GM12873 (cell line): ENCODE measurements around the gene C11orf21.

Experiments used
- TF ChIP-seq, protein P1 (sequence below): IDR thresholded peaks from 2 replicates; pipeline ENCODE4 v1.5.1; 2012; ENCODE audit warnings: low read depth, mild to moderate bottlenecking, moderate library complexity, low read length, control low read depth; ENCODE audit not compliant: insufficient read depth; ENCODE audit errors: missing control alignments

The C11orf21 gene

GRCh38 chr11:2248242-2248641 lies 53.5 kb downstream of the C11orf21 start:
- TF ChIP-seq, protein P1, sequence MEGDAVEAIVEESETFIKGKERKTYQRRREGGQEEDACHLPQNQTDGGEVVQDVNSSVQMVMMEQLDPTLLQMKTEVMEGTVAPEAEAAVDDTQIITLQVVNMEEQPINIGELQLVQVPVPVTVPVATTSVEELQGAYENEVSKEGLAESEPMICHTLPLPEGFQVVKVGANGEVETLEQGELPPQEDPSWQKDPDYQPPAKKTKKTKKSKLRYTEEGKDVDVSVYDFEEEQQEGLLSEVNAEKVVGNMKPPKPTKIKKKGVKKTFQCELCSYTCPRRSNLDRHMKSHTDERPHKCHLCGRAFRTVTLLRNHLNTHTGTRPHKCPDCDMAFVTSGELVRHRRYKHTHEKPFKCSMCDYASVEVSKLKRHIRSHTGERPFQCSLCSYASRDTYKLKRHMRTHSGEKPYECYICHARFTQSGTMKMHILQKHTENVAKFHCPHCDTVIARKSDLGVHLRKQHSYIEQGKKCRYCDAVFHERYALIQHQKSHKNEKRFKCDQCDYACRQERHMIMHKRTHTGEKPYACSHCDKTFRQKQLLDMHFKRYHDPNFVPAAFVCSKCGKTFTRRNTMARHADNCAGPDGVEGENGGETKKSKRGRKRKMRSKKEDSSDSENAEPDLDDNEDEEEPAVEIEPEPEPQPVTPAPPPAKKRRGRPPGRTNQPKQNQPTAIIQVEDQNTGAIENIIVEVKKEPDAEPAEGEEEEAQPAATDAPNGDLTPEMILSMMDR = no peak

GRCh38 chr11:2247496-2247895 lies 54.2 kb downstream of the C11orf21 start:
- TF ChIP-seq, protein P1 = no peak
